Activated CD8-positive, alpha-beta memory T cell treated with anti-CD3 and anti-CD28 coated beads for 24 hours (primary cell): Measurements from ENCODE around the gene SLC41A3.
A peak's percentile ranks its signal among the peaks of the same experiment; 100 is the strongest.

Source experiments
- DNase-seq: peaks from one replicate; pipeline ENCODE4 v3.0.0-alpha.2; 2020

SLC41A3 gene

GRCh38 chr3:126052196-126053058 lies 31.5 kb downstream of the SLC41A3 start:
- DNase-seq: peak; percentile 46

- peak; percentile 21 for DNase-seq
Observed at GRCh38 chr3:126051741-126052140, 32.2 kb downstream of the SLC41A3 start.

GRCh38 chr3:126051234-126051633 lies 32.7 kb downstream of the SLC41A3 start:
- DNase-seq: peak; percentile 21

GRCh38 chr3:126050626-126051025 lies 33.3 kb downstream of the SLC41A3 start:
- DNase-seq: peak; percentile 35

GRCh38 chr3:126050050-126050392 lies 33.9 kb downstream of the SLC41A3 start:
- peak; percentile 17 for DNase-seq

GRCh38 chr3:126049289-126050049 lies 34.5 kb downstream of the SLC41A3 start:
- DNase-seq: peak; percentile 11

GRCh38 chr3:126040386-126040785 lies 43.5 kb downstream of the SLC41A3 start:
- DNase-seq: peak; percentile 9

- DNase-seq: no peak
Observed at GRCh38 chr3:126039870-126040269, 44.1 kb downstream of the SLC41A3 start.

- peak; percentile 4 for DNase-seq
Observed at GRCh38 chr3:126038791-126039190, 45.1 kb downstream of the SLC41A3 start.

GRCh38 chr3:126036056-126036549 lies 47.8 kb downstream of the SLC41A3 start:
- peak; percentile 13 for DNase-seq

GRCh38 chr3:126035362-126036050 lies 48.4 kb downstream of the SLC41A3 start:
- DNase-seq: peak; percentile 13

GRCh38 chr3:126034481-126035361 lies 49.2 kb downstream of the SLC41A3 start:
- DNase-seq: peak; percentile 44

GRCh38 chr3:126033765-126034164 lies 50.2 kb downstream of the SLC41A3 start:
- peak; percentile 7 for DNase-seq

- DNase-seq: peak; percentile 15
Observed at GRCh38 chr3:126033051-126033745, 50.7 kb downstream of the SLC41A3 start.

- peak; percentile 19 for DNase-seq
Observed at GRCh38 chr3:126031981-126032471, 51.9 kb downstream of the SLC41A3 start.

- no peak for DNase-seq
Observed at GRCh38 chr3:126030455-126030854, 53.5 kb downstream of the SLC41A3 start.

- no peak for DNase-seq
Observed at GRCh38 chr3:126029241-126029640, 54.7 kb downstream of the SLC41A3 start.

- DNase-seq: peak; percentile 3
Observed at GRCh38 chr3:126028096-126028495, 55.8 kb downstream of the SLC41A3 start.

GRCh38 chr3:126026761-126027160 lies 57.2 kb downstream of the SLC41A3 start:
- DNase-seq: peak; percentile 32

- no peak for DNase-seq
Observed at GRCh38 chr3:126026277-126026751, 57.6 kb downstream of the SLC41A3 start.

- DNase-seq: peak; percentile 42
Observed at GRCh38 chr3:126025862-126026261, 58.1 kb downstream of the SLC41A3 start.
